HG02840 (cell line): ENCODE results near the gene PSTPIP2.
"Not testable (repeated sequence)": the region's sequence is repeated elsewhere in the genome, so short reads cannot be mapped to it uniquely, and the experiment has no call there.

ENCODE experiments used
- ATAC-seq: cut with Tn5 transposase; IDR thresholded peaks from one replicate; pipeline ENCODE4 v1.9.1; 2021; ENCODE audit warnings: mild to moderate bottlenecking, moderate library complexity, moderate number of reproducible peaks; ENCODE audit not compliant: unreplicated experiment, low FRiP score

PSTPIP2 gene

GRCh38 chr18:46071653-46072375, at the start of gene PSTPIP2:
PSTPIP2 (minus strand) TSS chr18:46072260; CDS start chr18:46072188, 72 bp downstream.
- no peak for ATAC-seq

GRCh38 chr18:46113751-46114150, 41.7 kb upstream of the PSTPIP2 start:
- ATAC-seq = no peak

DNA sequence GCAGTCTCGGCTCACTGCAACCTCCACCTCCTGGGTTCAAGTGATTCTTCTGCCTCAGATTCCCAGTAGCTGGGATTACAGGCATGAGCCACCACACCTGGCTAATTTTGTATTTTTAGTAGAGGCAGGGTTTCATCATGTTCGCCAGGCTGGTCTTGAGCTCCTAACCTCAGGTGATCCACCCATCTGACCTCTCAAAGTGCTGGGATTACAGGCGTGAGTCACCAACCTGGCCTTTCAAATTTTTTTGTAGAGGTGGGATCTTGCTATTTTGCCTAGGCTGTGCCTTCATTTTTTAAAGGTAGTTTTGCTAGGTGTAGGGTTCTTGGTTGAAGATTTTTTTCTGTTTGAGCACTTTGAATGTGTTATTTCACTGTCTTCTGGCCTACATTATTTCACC, 38.3 kb upstream of the PSTPIP2 start:
- no peak for ATAC-seq

- no peak for ATAC-seq
Measured at GRCh38 chr18:46109386-46109785, 37.3 kb upstream of the PSTPIP2 start.

DNA sequence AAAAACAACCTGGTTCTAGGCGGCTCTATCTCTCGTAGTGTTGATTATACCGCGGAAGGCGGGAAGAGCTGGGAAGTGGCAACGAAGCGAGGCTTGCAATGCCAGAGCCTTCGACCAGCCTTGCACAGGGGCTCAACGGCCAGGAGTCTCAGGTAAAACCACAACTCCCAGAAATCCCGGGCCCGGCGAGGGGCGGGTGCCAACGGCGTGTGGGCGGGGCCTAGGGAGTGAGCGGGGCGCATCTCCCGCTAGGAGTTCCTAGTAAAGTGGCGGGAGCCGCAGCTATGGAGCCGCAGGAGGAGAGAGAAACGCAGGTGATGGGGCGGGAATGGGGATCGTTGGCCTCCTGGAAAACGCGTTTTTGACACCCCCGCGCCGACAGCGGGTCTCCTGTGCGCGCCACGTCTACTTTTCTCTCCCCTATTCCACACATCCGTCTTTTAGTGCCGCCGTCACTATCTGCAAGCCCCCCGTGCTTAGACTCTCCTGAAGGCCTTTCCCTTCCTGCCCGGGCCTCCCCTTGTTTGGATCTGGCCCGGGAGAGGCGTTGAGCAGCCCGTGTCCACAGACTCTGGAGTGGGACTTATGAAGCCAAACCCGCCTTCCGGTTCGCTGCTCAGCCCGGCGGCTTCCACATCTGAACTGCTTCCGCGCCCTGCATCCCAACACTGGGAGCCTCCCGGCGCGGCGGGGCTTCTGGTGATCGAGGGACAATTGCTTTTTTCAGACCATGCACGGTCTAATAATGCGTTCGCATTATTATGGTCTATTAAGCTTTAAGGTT, 32.3 kb upstream of the PSTPIP2 start, which contains the start of gene HAUS1:
TSS of gene HAUS1 (plus strand) at position 258 of the 784 bp plus-strand sequence. CDS start at position 285, 27 bp downstream.
- ATAC-seq = peak; percentile 80

GRCh38 chr18:46099463-46099862, 27.4 kb upstream of the PSTPIP2 start:
- ATAC-seq = no peak

DNA sequence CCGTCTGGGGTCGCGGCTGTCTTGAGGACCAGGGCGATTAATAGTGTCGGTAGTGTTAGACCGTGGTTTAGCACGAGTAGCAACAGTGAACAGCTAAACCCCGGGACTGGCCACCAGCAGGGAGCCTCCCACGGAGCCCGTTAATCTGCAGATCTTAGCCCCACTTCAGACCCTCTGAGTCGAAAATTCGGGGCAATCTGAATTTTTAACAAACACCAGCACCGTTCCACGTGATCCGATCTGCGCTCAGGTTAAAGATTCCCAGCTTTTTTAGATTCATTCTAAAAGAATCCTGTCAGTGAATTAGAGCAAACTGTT, 26.5 kb upstream of the PSTPIP2 start:
- ATAC-seq = no peak

GRCh38 chr18:46097801-46098615, 25.9 kb upstream of the PSTPIP2 start, which contains the start of gene ATP5F1A:
ATP5F1A (minus strand) TSS chr18:46098296; CDS start chr18:46098231, 65 bp downstream.
- peak; percentile 78 for ATAC-seq

DNA sequence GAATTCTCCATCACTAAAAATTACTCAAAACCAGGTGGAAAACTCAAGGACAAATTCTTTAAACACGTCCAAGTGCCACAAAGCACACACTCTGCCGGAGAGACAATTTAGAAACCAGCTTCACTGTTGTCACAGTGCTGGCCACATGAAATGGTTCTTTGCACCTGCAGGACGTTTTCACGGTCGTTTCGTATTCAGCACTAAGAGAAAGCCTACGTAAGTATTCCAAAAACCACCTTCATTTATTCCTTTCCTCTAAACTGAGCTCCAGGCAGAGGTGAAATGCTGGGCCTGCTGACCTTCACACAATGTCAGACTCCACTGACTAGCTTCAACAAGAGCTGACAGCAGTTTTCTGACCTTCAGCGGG, 25.4 kb upstream of the PSTPIP2 start:
- ATAC-seq = peak; percentile 17

GRCh38 chr18:46096651-46097300, 24.7 kb upstream of the PSTPIP2 start:
- no peak for ATAC-seq

DNA sequence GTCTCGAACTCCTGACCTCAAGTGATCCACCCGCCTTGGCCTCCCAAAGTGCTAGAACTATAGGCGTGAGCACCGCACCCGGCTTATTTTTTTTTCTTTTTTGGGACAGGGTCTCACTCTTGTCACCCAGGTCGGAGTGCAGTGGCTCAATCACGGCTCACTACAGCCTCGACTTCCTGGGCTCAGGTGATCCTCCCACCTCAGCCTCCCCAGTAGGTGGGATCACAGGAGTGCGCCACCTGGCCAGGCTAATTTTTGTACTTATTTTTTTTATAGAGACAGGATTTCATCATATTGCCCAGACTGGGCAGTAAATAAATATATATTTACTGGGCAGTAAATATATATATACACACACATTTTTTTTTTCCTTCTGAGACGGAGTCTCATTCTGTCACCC, 23.5 kb upstream of the PSTPIP2 start:
- no peak for ATAC-seq

DNA sequence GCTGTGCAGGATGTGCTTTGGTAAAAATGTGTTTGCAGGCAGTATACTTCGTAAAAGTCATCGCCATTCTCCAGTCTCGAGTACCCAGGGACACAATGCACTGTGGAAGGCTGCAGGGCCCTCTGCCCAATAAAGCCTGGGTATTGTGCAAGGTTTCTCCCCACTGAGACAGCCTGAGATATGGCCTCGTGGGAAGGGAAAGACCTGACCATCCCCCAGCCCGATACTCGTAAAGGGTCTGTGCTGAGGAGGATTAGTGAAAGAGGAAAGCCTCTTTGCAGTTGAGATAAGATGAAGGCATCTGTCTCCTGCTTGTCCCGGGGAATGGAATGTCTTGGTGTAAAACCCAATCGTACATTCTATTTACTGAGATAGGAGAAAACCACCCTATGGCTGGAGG, 16.4 kb upstream of the PSTPIP2 start:
- ATAC-seq = not testable (repeated sequence)

DNA sequence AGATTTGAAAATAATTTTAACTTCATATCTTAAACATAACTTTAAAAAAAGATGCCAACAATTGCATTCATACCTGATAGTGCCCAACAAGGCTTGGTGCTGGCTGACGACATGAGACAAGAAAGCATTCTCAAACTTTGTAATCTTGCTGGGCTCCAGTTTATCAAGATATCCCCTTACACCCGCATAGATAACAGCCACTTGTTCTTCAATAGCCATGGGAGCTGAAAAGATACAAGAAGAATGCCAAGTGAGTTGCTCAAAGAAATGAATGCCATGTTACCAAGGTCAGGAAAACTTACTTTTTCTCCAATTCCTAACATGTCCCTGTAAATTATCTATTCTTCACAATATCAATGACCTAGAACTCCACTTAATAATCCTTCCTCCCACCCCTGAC, 12.4 kb upstream of the PSTPIP2 start:
- no peak for ATAC-seq

DNA sequence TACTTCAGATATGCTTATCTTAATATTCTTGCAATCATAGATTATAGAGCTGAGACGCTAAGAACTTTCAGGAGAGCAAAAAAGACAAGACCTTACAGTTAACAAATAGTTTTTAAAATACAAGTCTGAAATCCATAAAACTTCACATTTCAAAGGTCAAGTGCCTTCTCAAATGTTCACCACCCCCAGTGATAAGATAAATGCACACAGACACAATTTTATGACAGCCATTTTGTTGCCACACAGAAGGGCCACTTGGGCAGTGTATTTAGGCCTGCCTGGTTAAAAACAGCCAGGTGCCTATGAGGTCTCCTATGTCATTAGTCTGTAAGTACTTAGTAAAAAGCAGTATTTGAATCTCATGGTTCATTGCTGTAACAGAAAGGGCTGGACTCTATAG, 8.1 kb upstream of the PSTPIP2 start:
- no peak for ATAC-seq

DNA sequence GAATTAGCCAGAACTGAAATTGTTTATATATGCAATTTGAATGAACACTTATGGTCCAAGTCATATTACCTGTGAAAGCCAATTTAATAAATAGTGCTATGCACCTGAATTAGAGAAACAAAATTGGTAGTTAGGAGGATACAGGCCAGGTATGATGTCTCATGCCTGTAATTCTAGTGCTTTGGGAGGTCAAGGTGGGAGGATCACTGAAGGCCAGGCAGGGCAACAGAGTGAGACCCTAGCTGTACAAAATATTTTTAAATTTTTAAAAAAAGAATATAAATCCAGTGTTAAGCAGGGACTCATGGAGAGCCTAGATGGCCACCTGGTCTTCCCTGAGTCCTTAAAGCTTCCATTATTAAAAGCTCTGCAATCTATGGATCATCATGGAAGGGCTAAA, 7.3 kb upstream of the PSTPIP2 start:
- no peak for ATAC-seq

- no peak for ATAC-seq
Measured at GRCh38 chr18:46073474-46074331, 1.6 kb upstream of the PSTPIP2 start.

- no peak for ATAC-seq
Measured at GRCh38 chr18:46072959-46073358, 899 bp upstream of the PSTPIP2 start.

DNA sequence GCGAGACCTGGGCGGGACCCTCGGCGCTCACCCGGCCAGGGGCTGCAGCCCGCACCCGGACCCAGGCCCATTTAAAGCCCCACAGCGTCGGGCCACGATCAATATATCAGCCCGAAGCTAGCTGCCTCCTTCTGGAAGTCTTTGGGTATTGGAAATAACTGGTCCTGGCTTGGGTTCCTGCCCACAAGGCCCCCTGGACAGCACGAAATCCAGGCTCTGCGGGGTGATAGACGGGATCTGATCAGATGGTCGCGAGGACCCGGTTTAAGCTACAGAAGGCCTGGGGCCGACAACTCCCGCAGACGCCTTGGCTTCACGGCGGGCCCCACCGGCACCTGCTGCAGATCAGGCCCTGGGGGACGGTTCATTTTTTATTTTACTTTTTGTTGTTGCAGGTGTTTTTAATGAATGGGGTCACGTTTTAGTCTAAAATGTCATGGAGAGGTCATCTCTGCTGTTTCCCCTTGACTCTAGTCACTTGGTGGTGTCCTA, 362 bp upstream of the PSTPIP2 start:
- ATAC-seq = no peak
